ENCODE results near the gene NISCH.

Gene NISCH

DNA sequence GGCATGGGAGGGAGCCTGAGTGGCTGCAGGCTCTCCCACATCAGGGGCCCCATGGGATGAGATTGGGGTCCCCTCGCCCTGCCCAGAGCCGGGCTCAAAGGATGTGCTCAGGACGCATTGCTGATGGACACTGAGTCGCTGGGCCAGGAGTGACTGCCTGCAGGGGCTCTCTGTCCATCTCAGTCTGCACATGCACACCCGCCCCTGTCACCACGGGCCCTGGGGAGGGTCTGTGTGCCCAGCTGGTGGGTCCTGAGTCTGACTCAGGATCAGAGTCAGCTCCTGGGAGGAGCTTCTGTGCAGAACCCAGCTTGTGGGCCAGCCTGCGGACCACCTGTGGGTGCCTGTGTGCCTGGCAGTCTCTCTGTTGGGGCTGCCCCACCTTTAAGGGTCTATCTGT, 57.9 kb downstream of the NISCH start:
- Histone ChIP-seq H3K36me3 (ENCODE audit: low read depth) (no peaks in the 10 kb centered on the region), H3K9me3 (ENCODE audit: severe bottlenecking) (no peaks in the 10 kb centered on the region), H3K4me1 (ENCODE audit: insufficient read depth, poor library complexity, severe bottlenecking) (no peaks in the 10 kb centered on the region), H3K27me3 (ENCODE audit: insufficient read depth, poor library complexity, severe bottlenecking) (no peaks in the 10 kb centered on the region), H3K27ac (ENCODE audit: poor library complexity, severe bottlenecking) (no peak overlapping the region), H3K4me3 (ENCODE audit: severe bottlenecking) (no peak overlapping the region)
- DNase-seq (ENCODE audit: low spot score): no peak
- ATAC-seq (ENCODE audit: low read depth): no peak
- TF ChIP-seq, protein P1, sequence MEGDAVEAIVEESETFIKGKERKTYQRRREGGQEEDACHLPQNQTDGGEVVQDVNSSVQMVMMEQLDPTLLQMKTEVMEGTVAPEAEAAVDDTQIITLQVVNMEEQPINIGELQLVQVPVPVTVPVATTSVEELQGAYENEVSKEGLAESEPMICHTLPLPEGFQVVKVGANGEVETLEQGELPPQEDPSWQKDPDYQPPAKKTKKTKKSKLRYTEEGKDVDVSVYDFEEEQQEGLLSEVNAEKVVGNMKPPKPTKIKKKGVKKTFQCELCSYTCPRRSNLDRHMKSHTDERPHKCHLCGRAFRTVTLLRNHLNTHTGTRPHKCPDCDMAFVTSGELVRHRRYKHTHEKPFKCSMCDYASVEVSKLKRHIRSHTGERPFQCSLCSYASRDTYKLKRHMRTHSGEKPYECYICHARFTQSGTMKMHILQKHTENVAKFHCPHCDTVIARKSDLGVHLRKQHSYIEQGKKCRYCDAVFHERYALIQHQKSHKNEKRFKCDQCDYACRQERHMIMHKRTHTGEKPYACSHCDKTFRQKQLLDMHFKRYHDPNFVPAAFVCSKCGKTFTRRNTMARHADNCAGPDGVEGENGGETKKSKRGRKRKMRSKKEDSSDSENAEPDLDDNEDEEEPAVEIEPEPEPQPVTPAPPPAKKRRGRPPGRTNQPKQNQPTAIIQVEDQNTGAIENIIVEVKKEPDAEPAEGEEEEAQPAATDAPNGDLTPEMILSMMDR (IDR thresholded peaks at IDR 0.05; ENCODE audit: poor library complexity, severe bottlenecking): no peak

DNA sequence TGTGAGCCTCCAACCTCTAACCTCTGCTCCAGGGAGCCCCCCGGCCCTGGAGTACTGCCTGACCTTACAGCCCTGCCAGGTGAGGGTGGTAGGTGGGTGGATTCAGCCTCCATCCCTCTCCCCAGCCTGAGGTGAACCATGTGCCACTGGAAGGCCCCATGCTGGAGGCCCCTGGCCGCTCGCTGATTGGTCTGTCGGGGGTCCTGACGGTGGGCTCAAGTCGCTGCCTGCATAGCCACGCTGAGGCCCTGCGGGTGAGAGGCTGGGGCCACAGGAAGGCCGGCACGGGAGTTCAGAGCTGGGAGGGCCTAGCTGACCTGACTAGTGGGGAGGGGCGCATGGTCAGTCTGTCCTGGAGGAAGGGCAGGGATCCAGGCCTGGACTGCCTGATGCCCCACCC, 59.2 kb downstream of the NISCH start:
- no peaks in the 10 kb centered on the region for H3K36me3 ChIP-seq (ENCODE audit: low read depth)

DNA sequence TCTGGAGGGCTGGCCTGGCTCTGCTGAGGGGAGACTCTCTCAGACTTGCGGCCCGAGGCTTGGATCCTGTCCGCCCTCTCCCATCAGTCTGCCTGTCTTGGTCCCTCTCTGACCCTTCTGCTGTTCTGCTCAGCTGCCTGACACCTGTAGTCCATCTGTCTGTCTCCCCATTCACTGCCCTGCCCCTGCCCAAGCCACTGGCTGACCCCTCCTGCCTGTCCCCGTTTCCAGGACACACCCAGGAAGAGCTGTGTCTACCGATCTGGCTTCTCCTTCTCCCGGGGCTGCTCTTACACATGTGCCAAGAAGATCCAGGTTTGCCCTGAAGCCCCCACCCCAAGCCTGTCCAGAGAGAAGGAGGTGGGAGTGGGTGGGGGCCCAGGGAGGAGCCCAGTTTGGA, 59.8 kb downstream of the NISCH start:
- Histone ChIP-seq H3K4me1 (ENCODE audit: insufficient read depth, poor library complexity, severe bottlenecking) (no peaks in the 10 kb centered on the region), H3K36me3 (ENCODE audit: low read depth) (no peaks in the 10 kb centered on the region), H3K4me3 (ENCODE audit: severe bottlenecking) (no peak overlapping the region), H3K27ac (ENCODE audit: poor library complexity, severe bottlenecking) (no peak overlapping the region), H3K27me3 (ENCODE audit: insufficient read depth, poor library complexity, severe bottlenecking) (no peaks in the 10 kb centered on the region), H3K9me3 (ENCODE audit: severe bottlenecking) (no peaks in the 10 kb centered on the region)
- ATAC-seq (ENCODE audit: low read depth) (no peak), DNase-seq (ENCODE audit: low spot score) (no peak)
- TF ChIP-seq, protein P1 (IDR thresholded peaks at IDR 0.05; ENCODE audit: poor library complexity, severe bottlenecking): no peak

More for the DNA sequence above, 59.2 kb downstream of the NISCH start:
- DNase-seq (ENCODE audit: low spot score) (no peak), ATAC-seq (ENCODE audit: low read depth) (no peak)
- Histone ChIP-seq H3K27me3 (ENCODE audit: insufficient read depth, poor library complexity, severe bottlenecking) (no peaks in the 10 kb centered on the region), H3K4me3 (ENCODE audit: severe bottlenecking) (no peak overlapping the region), H3K4me1 (ENCODE audit: insufficient read depth, poor library complexity, severe bottlenecking) (no peaks in the 10 kb centered on the region), H3K9me3 (ENCODE audit: severe bottlenecking) (no peaks in the 10 kb centered on the region), H3K27ac (ENCODE audit: poor library complexity, severe bottlenecking) (no peak overlapping the region)
- TF ChIP-seq, protein P1 (IDR thresholded peaks at IDR 0.05; ENCODE audit: poor library complexity, severe bottlenecking): no peak

DNA sequence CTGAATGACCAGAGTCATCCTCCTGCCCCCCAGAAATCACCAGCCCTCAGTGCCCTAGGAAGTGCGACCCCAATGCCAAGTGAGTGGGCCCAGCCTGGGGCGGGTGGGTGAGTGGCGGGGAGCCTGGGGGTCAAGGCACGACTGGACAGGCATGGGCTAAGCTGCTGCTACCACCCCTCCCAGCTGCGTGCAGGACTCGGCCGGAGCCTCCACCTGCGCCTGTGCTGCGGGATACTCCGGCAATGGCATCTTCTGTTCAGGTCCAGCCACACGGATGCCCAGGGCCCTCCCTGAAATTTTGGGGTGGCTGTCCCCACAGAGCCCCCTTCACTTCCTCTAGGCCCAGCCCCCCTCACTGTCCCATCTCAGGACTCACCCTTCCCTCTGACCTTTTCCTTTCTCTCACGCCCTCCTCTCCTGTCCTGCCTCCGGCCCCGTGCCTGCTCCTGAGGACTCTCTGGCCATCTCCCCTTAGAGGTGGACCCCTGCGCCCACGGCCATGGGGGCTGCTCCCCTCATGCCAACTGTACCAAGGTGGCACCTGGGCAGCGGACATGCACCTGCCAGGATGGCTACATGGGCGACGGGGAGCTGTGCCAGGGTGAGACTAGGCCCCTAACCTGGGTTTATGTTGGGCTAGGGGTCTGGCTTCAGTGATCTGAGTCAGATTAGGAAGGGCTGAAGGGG, 61.2 kb downstream of the NISCH start:
- H3K4me3 ChIP-seq (ENCODE audit: severe bottlenecking): no peak overlapping the region
- H3K36me3 ChIP-seq (ENCODE audit: low read depth): no peaks in the 10 kb centered on the region
- ATAC-seq (ENCODE audit: low read depth) (no peak), DNase-seq (ENCODE audit: low spot score) (no peak)
- H3K27ac ChIP-seq (ENCODE audit: poor library complexity, severe bottlenecking): no peak overlapping the region
- H3K27me3 ChIP-seq (ENCODE audit: insufficient read depth, poor library complexity, severe bottlenecking): no peaks in the 10 kb centered on the region
- TF ChIP-seq, protein P1 (IDR thresholded peaks at IDR 0.05; ENCODE audit: poor library complexity, severe bottlenecking): no peak
- H3K9me3 ChIP-seq (ENCODE audit: severe bottlenecking): no peaks in the 10 kb centered on the region
- H3K4me1 ChIP-seq (ENCODE audit: insufficient read depth, poor library complexity, severe bottlenecking): no peaks in the 10 kb centered on the region

All from RWPE2 (cell line).